ENCODE results near the gene DAAM2. TPM values are rescaled to one million over a fixed set of nuclear protein-coding genes. Genes with fewer than 3 reads are reported as not detected.

Gene DAAM2
- total and polyA plus RNA-seq, 9 of the 15 experiments (the other 6 are each of a cell fraction or from before 2014, with no cell fraction given), result 0.01 to 0.07 TPM; not detected in 7

DNA sequence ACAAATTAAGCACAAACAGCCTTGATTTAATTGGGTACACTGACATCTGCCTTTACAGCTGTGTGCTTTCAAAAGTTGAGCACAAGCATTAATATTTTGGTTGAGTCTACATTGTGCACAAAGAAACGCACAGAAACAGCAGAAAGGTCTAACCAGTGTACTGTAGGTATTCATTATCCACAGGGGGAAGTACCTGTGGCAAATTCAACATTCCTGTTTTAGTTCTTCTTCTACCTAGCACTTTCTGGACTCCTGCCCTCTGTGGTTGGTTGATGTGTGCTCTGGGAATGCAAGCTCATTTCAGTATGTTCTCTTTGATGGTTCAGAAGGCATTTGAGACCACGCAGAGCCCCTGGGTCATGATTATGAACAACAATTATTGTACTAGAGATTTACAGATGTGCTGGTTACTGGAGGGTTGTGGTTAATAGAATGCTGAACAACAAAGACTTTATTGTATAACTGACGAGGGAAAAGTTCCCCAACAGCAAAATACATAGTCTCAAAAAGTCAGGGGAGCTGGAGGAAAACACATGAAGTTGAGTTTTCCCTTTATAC is 26.6 kb upstream of the DAAM2 start:
- Histone ChIP-seq H3K4me3 (no peak overlapping the region), H3K79me2 (ENCODE audit: control insufficient read depth, insufficient read depth, low read length) (no peaks in the 10 kb centered on the region), H3K27ac (ENCODE audit: extremely low read depth, low read depth, low read length) (no peak overlapping the region), H3K27me3 (ENCODE audit: control insufficient read depth in 2 of 2, insufficient read depth in 2 of 2, low read length in 2 of 2) (no peaks in the 10 kb centered on the region), H2AFZ (ENCODE audit: low read depth, low read length) (no peak overlapping the region), H3K9me3 (replicated peaks; ENCODE audit: control insufficient read depth, insufficient read depth, low read depth, low read length) (no peaks in the 10 kb centered on the region), H3K4me1 (replicated peaks in 1 of 2; ENCODE audit: control insufficient read depth in 2 of 2, insufficient read depth in 2 of 2, low read length in 2 of 2) (no peaks in the 10 kb centered on the region), H3K36me3 (ENCODE audit: control insufficient read depth, insufficient read depth, low read length) (no peaks in the 10 kb centered on the region), H3K4me2 (ENCODE audit: insufficient read depth, low read length) (no peak overlapping the region), H4K20me1 (replicated peaks; ENCODE audit: control insufficient read depth, insufficient read depth, low read length) (no peaks in the 10 kb centered on the region), H3K9ac (ENCODE audit: insufficient read depth in 1 of 2, low read depth in 2 of 2, low read length in 2 of 2) (no peak overlapping the region), H3K9me1 (ENCODE audit: control insufficient read depth, insufficient read depth, low read length) (no peaks in the 10 kb centered on the region)
- in situ Hi-C loops (cut with MboI), result no loop called here
- WGBS (ENCODE audit: insufficient coverage, low coverage, missing lambda C conversion rate), result 4% methylated on average over 3 of the region's 3 CpGs
- ATAC-seq, result no peak
- ChIA-PET POLR2A (interaction anchor here (0.5 to 0.7 kb wide), 2 partner anchors 16 to 571 kb away, joined by 4 read pairs; no protein-coding TSS in a partner anchor), CTCF (ENCODE audit: low intra/inter-chr PET ratio) (no interaction called here)
- intact Hi-C loops (cut with micrococcal nuclease), result no loop called here
- no TSS peak for BruUV-seq (replicated peaks)
- no peak for DNase-seq (ENCODE audit: extremely low read depth in 1 of 4, low spot score in 3 of 4)
- no peak for FAIRE-seq
- TF ChIP-seq CBX3 (IDR thresholded peaks at IDR 0.05; ENCODE audit: borderline replicate concordance in 1 of 2, low read length in 2 of 2), result no peak
- TF ChIP-seq NR4A1 (CRISPR knock-in tag; IDR thresholded peaks at IDR 0.05), result no peak
- no peak for TF ChIP-seq NR4A1 (tag; IDR thresholded peaks at IDR 0.05)
- TF ChIP-seq ZNF830 (CRISPR knock-in tag; IDR thresholded peaks at IDR 0.05), result no peak
- no peak for TF ChIP-seq CBX5 (IDR thresholded peaks at IDR 0.05; ENCODE audit: borderline replicate concordance, low read depth)
- TF ChIP-seq NBN (IDR thresholded peaks at IDR 0.05; ENCODE audit: low read depth), result no peak
- no peak for TF ChIP-seq ZNF408 (CRISPR knock-in tag; IDR thresholded peaks at IDR 0.05; ENCODE audit: low read depth)
- no peak for TF ChIP-seq ZNF561 (CRISPR knock-in tag; conservative IDR thresholded peaks at IDR 0.05)
- no peak for TF ChIP-seq USF1 (CRISPR knock-in tag; IDR thresholded peaks at IDR 0.05)
- no peak for TF ChIP-seq MXI1 (IDR thresholded peaks at IDR 0.05; ENCODE audit: low read depth, low read length)
- TF ChIP-seq HDAC2 (IDR thresholded peaks at IDR 0.05), result no peak
- TF ChIP-seq, protein P1, sequence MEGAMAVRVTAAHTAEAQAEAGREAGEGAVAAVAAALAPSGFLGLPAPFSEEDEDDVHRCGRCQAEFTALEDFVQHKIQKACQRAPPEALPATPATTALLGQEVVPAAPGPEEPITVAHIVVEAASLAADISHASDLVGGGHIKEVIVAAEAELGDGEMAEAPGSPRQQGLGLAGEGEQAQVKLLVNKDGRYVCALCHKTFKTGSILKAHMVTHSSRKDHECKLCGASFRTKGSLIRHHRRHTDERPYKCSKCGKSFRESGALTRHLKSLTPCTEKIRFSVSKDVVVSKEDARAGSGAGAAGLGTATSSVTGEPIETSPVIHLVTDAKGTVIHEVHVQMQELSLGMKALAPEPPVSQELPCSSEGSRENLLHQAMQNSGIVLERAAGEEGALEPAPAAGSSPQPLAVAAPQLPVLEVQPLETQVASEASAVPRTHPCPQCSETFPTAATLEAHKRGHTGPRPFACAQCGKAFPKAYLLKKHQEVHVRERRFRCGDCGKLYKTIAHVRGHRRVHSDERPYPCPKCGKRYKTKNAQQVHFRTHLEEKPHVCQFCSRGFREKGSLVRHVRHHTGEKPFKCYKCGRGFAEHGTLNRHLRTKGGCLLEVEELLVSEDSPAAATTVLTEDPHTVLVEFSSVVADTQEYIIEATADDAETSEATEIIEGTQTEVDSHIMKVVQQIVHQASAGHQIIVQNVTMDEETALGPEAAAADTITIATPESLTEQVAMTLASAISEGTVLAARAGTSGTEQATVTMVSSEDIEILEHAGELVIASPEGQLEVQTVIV (CRISPR knock-in tag; IDR thresholded peaks at IDR 0.05; ENCODE audit: borderline replicate concordance), result no peak
- no peak for TF ChIP-seq HINFP (tag; conservative IDR thresholded peaks at IDR 0.05; ENCODE audit: low read depth)
- TF ChIP-seq POLR3A (IDR thresholded peaks at IDR 0.05; ENCODE audit: borderline replicate concordance, extremely low read depth, insufficient read depth, insufficient read length), result no peak
